ENCODE results near the gene PIEZO1. TPM values are rescaled to one million over a fixed set of nuclear protein-coding genes. Genes with fewer than 3 reads are reported as not detected.

Gene PIEZO1
- total and polyA plus RNA-seq, 2 donors from 2014 or later: 103 to 124 TPM

GRCh38 chr16:88711750-88712340 is 73.2 kb downstream of the PIEZO1 start:
- FAIRE-seq (no peak), DNase-seq (no peak)
- no peaks in the 10 kb centered on the region for H3K9me3 ChIP-seq (ENCODE audit: control insufficient read depth in 2 of 3, insufficient read depth in 1 of 3, low read length in 3 of 3)
- H3K27me3 ChIP-seq (ENCODE audit: control insufficient read depth, insufficient read depth, low read length): no peaks in the 10 kb centered on the region
- H3K4me1 ChIP-seq (ENCODE audit: control insufficient read depth in 2 of 3, insufficient read depth in 2 of 3, low read depth in 1 of 3, low read length in 3 of 3): peaks cover 0 to 9% (median 0%) of the 10 kb centered on the region in 3 donors
- H3K9ac ChIP-seq (ENCODE audit: low read length in 3 of 3): no peak overlapping the region
- no peak overlapping the region for H3K4me3 ChIP-seq (ENCODE audit: low read length in 3 of 3)
- intact Hi-C loops (cut with DNase I): no loop called here
- peaks cover 0 to 5% (median 1%) of the 10 kb centered on the region in 3 donors for H3K36me3 ChIP-seq (ENCODE audit: control insufficient read depth in 2 of 3, insufficient read depth in 3 of 3, low read length in 3 of 3)
- no peak for TF ChIP-seq CTCF (IDR thresholded peaks at IDR 0.05; ENCODE audit: borderline replicate concordance, extremely low read depth, insufficient read depth)
- H3K27ac ChIP-seq (ENCODE audit: low read depth in 2 of 2, low read length in 2 of 2): no peak overlapping the region

- Histone ChIP-seq H3K4me3 (ENCODE audit: low read length in 3 of 3) (no peak overlapping the region), H3K4me1 (ENCODE audit: control insufficient read depth in 2 of 3, insufficient read depth in 2 of 3, low read depth in 1 of 3, low read length in 3 of 3) (peaks cover 0 to 12% (median 0%) of the 10 kb centered on the region in 3 donors), H3K27me3 (ENCODE audit: control insufficient read depth, insufficient read depth, low read length) (no peaks in the 10 kb centered on the region), H3K36me3 (ENCODE audit: control insufficient read depth in 2 of 3, insufficient read depth in 3 of 3, low read length in 3 of 3) (no peaks in the 10 kb centered on the region), H3K9me3 (ENCODE audit: control insufficient read depth in 2 of 3, insufficient read depth in 1 of 3, low read length in 3 of 3) (no peaks in the 10 kb centered on the region), H3K9ac (ENCODE audit: low read length in 3 of 3) (no peak overlapping the region), H3K27ac (ENCODE audit: low read depth in 2 of 2, low read length in 2 of 2) (no peak overlapping the region)
- TF ChIP-seq CTCF (IDR thresholded peaks at IDR 0.05; ENCODE audit: borderline replicate concordance, extremely low read depth, insufficient read depth): no peak
- intact Hi-C loops (cut with DNase I): no loop called here
- DNase-seq: peak in 2 of 5 donors; percentile 17 to 23
- FAIRE-seq: no peak
Observed at GRCh38 chr16:88710556-88710955, 74.5 kb downstream of the PIEZO1 start.

- Histone ChIP-seq H3K36me3 (ENCODE audit: control insufficient read depth in 2 of 3, insufficient read depth in 3 of 3, low read length in 3 of 3) (no peaks in the 10 kb centered on the region), H3K27ac (ENCODE audit: low read depth in 2 of 2, low read length in 2 of 2) (no peak overlapping the region), H3K27me3 (ENCODE audit: control insufficient read depth, insufficient read depth, low read length) (no peaks in the 10 kb centered on the region), H3K4me3 (ENCODE audit: low read length in 3 of 3) (peak overlapping the region; percentile 79 to 95 (median 94)), H3K9ac (ENCODE audit: low read length in 3 of 3) (peak overlapping the region in 2 of 3 donors; percentile 85 to 86), H3K4me1 (ENCODE audit: control insufficient read depth in 2 of 3, insufficient read depth in 2 of 3, low read depth in 1 of 3, low read length in 3 of 3) (peaks cover 0 to 23% (median 7%) of the 10 kb centered on the region in 3 donors), H3K9me3 (ENCODE audit: control insufficient read depth in 2 of 3, insufficient read depth in 1 of 3, low read length in 3 of 3) (no peaks in the 10 kb centered on the region)
- no peak for FAIRE-seq
- intact Hi-C loops (cut with DNase I): no loop called here
- no peak for TF ChIP-seq CTCF (IDR thresholded peaks at IDR 0.05; ENCODE audit: borderline replicate concordance, extremely low read depth, insufficient read depth)
- no peak for DNase-seq
Observed at GRCh38 chr16:88706965-88707826, 77.8 kb downstream of the PIEZO1 start.

Measured in kidney (tissue), 14 donors.